HG02623 (cell line): ENCODE results near the gene GLB1L2.

Source experiments
- ATAC-seq: cut with Tn5 transposase; IDR thresholded peaks from one replicate; pipeline ENCODE4 v1.9.1; 2021; ENCODE audit warnings: moderate library complexity; ENCODE audit not compliant: unreplicated experiment

The GLB1L2 gene

GRCh38 chr11:134417871-134418840 is 86.4 kb downstream of the GLB1L2 start:
- no peak for ATAC-seq

DNA sequence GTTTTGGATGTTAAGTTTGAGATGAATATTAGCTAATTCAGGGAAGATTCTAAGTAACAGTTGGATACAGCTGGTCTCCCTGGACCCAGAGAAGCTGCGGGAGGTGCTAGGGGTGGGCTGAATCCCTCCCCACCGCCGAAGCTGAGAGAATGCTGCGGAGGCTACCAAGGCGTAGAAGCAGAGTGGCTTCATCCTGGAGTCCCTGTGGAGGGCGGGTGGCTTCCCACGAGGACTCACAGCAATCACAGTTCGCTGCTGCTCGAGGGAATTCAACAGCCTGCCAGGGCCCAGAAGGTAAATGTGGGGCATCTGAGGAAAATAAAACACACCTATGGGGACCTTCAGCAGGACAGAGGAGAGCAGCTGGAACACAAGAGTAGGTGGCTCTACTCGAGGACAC is 91.3 kb downstream of the GLB1L2 start:
- ATAC-seq: no peak

- no peak for ATAC-seq
Measured at GRCh38 chr11:134425413-134425812, 93.6 kb downstream of the GLB1L2 start.
